ENCODE data around the gene LDB2. TPM values are rescaled to one million over a fixed set of nuclear protein-coding genes. Genes with fewer than 3 reads are reported as not detected.

Gene LDB2
- total and polyA plus RNA-seq, 2 of the 8 experiments (the other 6 are each of a cell fraction or from before 2014, with no cell fraction given) = 57.0 to 140 TPM

- Histone ChIP-seq H3K36me3 (ENCODE audit: control insufficient read depth in 2 of 4, insufficient read depth in 4 of 4, low read length in 3 of 4) (no peaks in the 10 kb centered on the region; a peak in 1 of 8 replicates), H2BK5ac (ENCODE audit: low read depth, low read length) (no peak overlapping the region), H3K4me2 (ENCODE audit: insufficient read depth in 1 of 2, low read depth in 2 of 2, low read length in 2 of 2) (no peak overlapping the region), H4K8ac (ENCODE audit: extremely low read depth, insufficient read depth, low read length) (no peak overlapping the region), H4K5ac (ENCODE audit: insufficient read length, low read depth, low read length) (no peak overlapping the region), H3K9ac (replicated peaks in 1 of 4; ENCODE audit: extremely low read depth in 1 of 4, low read depth in 3 of 4, low read length in 3 of 4) (no peak overlapping the region), H2BK20ac (ENCODE audit: low read length) (no peak overlapping the region), H4K91ac (replicated peaks; ENCODE audit: insufficient read length, low read length) (no peak overlapping the region), H2BK12ac (ENCODE audit: low read depth, low read length) (no peak overlapping the region), H3K79me2 (ENCODE audit: control insufficient read depth in 1 of 2, insufficient read depth in 2 of 2, low read length in 2 of 2) (peaks cover 3 to 12% of the 10 kb centered on the region in 2 experiments; a peak in 2 of 4 replicates), H3K56ac (replicated peaks; ENCODE audit: insufficient read length, low read depth, low read length) (no peak overlapping the region), H3K4ac (replicated peaks; ENCODE audit: insufficient read length, low read depth, low read length) (peak overlapping the region; percentile 87), H2AK5ac (ENCODE audit: low read depth, low read length) (no peak overlapping the region), H3K79me1 (ENCODE audit: low read depth, low read length) (no peaks in the 10 kb centered on the region; the same call in 1 of the 2 replicates), H3K4me3 (ENCODE audit: extremely low read depth in 1 of 4, insufficient read depth in 2 of 4, low read depth in 3 of 4, low read length in 4 of 4) (no peak overlapping the region), H3K27me3 (replicated peaks in 1 of 4; ENCODE audit: control insufficient read depth in 3 of 4, extremely low read depth in 1 of 4, insufficient read depth in 3 of 4, low read length in 3 of 4) (no peaks in the 10 kb centered on the region), H3K9me3 (ENCODE audit: insufficient read depth in 2 of 2, low read depth in 1 of 2, low read length in 1 of 2) (no peaks in the 10 kb centered on the region), H2BK120ac (replicated peaks; ENCODE audit: low read depth, low read length) (no peak overlapping the region), H3K18ac (ENCODE audit: extremely low read depth, low read length) (no peak overlapping the region; the same call in 1 of the 2 replicates), H3K4me1 (replicated peaks in 1 of 4; ENCODE audit: control insufficient read depth in 3 of 4, insufficient read depth in 4 of 4, low read length in 3 of 4) (peaks cover 13 to 27% (median 24%) of the 10 kb centered on the region in 4 experiments), H3K23me2 (ENCODE audit: low read depth, low read length) (no peaks in the 10 kb centered on the region), H2AFZ (ENCODE audit: low read length) (no peak overlapping the region), H3K23ac (ENCODE audit: insufficient read length) (no peak overlapping the region), H4K20me1 (replicated peaks in 1 of 2; ENCODE audit: control insufficient read depth in 1 of 2, insufficient read depth in 2 of 2, low read length in 2 of 2) (no peaks in the 10 kb centered on the region), H3K27ac (ENCODE audit: low read depth, low read length) (no peak overlapping the region), H2BK15ac (ENCODE audit: low read length) (no peak overlapping the region), H3K14ac (ENCODE audit: insufficient read length) (no peak overlapping the region)
- 87% methylated on average over 4 of the region's 4 CpGs; no CpG with 5 or more reads in 1 of the 2 experiments for WGBS, 2 experiments (ENCODE audit: extremely low coverage in 1 of 2, insufficient coverage in 1 of 2, insufficient read length in 1 of 2, insufficient replicate concordance in 2 of 2, low coverage in 1 of 2, low lambda C conversion rate in 2 of 2, missing lambda C conversion rate in 1 of 2)
- no peak for DNase-seq (ENCODE audit: low read depth in 1 of 2, low spot score in 2 of 2)
- FAIRE-seq = no peak
- CTCF ChIA-PET (ENCODE audit: partially characterized antibody) = interaction anchor here (1.0 kb wide), 1 partner anchor 9 kb away, joined by 3 read pairs; no protein-coding TSS in a partner anchor
- POLR2A ChIA-PET (ENCODE audit: partially characterized antibody) = no interaction called here
- no peak for TF ChIP-seq HDAC2 (IDR thresholded peaks at IDR 0.05; ENCODE audit: borderline replicate concordance in 1 of 2, low read depth in 2 of 2, low read length in 2 of 2)
- no peak for TF ChIP-seq POLR2AphosphoS5 (IDR thresholded peaks at IDR 0.05; ENCODE audit: low read depth, low read length)
- TF ChIP-seq GABPA (IDR thresholded peaks at IDR 0.05; ENCODE audit: borderline replicate concordance, insufficient read depth, low read length) = no peak
- no peak for TF ChIP-seq CTCF (IDR thresholded peaks at IDR 0.05; ENCODE audit: control extremely low read depth in 1 of 3, insufficient read depth in 1 of 3, low read depth in 1 of 3, low read length in 3 of 3)
- TF ChIP-seq NRF1 (IDR thresholded peaks at IDR 0.05; ENCODE audit: low read depth, low read length) = no peak
- no peak for TF ChIP-seq EZH2 (IDR thresholded peaks at IDR 0.05; ENCODE audit: low read depth, low read length, severe bottlenecking)
- no peak for TF ChIP-seq USF2 (IDR thresholded peaks at IDR 0.05; ENCODE audit: low read length)
- no peak for TF ChIP-seq RBBP5 (IDR thresholded peaks at IDR 0.05; ENCODE audit: borderline replicate concordance, low read depth, low read length)
- TF ChIP-seq BACH1 (IDR thresholded peaks at IDR 0.05; ENCODE audit: low read length) = no peak
Measured at GRCh38 chr4:16824278-16824806, 74.1 kb downstream of the LDB2 start.

All from H1 (cell line).